Pulmonary artery endothelial cell (primary cell): ENCODE data around the gene OSBP2. TPM values are rescaled to one million over a fixed set of nuclear protein-coding genes. Genes with fewer than 3 reads are reported as not detected.

Experiments
- total RNA-seq: library from RNA; depleted of rRNA; stranded (reverse); fragments of >200 nt; gene quantifications from 2 replicates; pipeline ENCODE4 v1.2.3, GENCODE V29; 2014

The OSBP2 gene
- total RNA-seq, 1 donor from 2014 or later, result 7.3 TPM

Other genes with a start within 250 kb of the OSBP2 start
- not detected in 2 replicates for gene SEC14L3, start 222.9 kb upstream of the OSBP2 start, total RNA-seq
- gene SEC14L4, start 189.2 kb upstream of the OSBP2 start, total RNA-seq, result not detected in 2 replicates
- 0.04 TPM in 1 of 2 replicates, not detected in the other for gene SEC14L6, start 148.1 kb upstream of the OSBP2 start, total RNA-seq
- not detected in 2 replicates for gene GAL3ST1, start 120.2 kb upstream of the OSBP2 start, total RNA-seq
- 115 and 119 TPM in 2 replicates for gene PES1, start 103.0 kb upstream of the OSBP2 start, total RNA-seq
- 61.3 and 68.3 TPM in 2 replicates for gene TCN2, start 87.7 kb upstream of the OSBP2 start, total RNA-seq
- gene SLC35E4, start 59.1 kb upstream of the OSBP2 start, total RNA-seq, result 26.5 and 29.7 TPM in 2 replicates
- 10.6 and 19.8 TPM in 2 replicates for gene DUSP18, start 27.0 kb upstream of the OSBP2 start, total RNA-seq